ENCODE data around the gene ACP2. TPM values are rescaled to one million over a fixed set of nuclear protein-coding genes. Genes with fewer than 3 reads are reported as not detected.

ACP2 gene
- polyA plus RNA-seq, 2 of the 4 experiments (the other 2 are of a cell fraction) = 13.6 to 19.7 TPM

- POLR2A ChIA-PET = interaction anchor here (0.6 to 3.1 kb wide), 5 partner anchors 7 to 79 kb away, joined by 3 to 18 read pairs (median 4); partner anchors contain the start of genes DDB2 and NR1H3
- peak overlapping the region in 1 of 2 experiments; percentile 4; a peak in 1 of 6 replicates for H3K27ac ChIP-seq
- no peak overlapping the region for H3K4me2 ChIP-seq
- DNase-seq (ENCODE audit: low read depth in 1 of 2, low spot score in 1 of 2) (no peak), ATAC-seq (peak; percentile 17 to 28; a peak in 5 of 6 replicates), FAIRE-seq (no peak)
- no peak overlapping the region for H3K4me3 ChIP-seq
- TF ChIP-seq CBX8 (IDR thresholded peaks at IDR 0.05) (no peak), RCOR1 (IDR thresholded peaks at IDR 0.05; ENCODE audit: low read depth, low read length) (no peak), ZSCAN20 (CRISPR knock-in tag; IDR thresholded peaks at IDR 0.05) (no peak), PHF8 (IDR thresholded peaks at IDR 0.05; ENCODE audit: borderline replicate concordance, low read depth) (no peak), JUN (IDR thresholded peaks at IDR 0.05) (peak in 1 of 2 experiments; percentile 38; a peak in 1 of 5 replicates), E2F6 (IDR thresholded peaks at IDR 0.05; ENCODE audit: borderline replicate concordance, low read depth) (no peak)
- CTCF ChIA-PET = interaction anchor here (1.0 to 10.3 kb wide), 6 partner anchors 8 to 113 kb away, joined by 3 to 141 read pairs (median 18); partner anchors contain the start of genes ARFGAP2 and NR1H3
- no peaks in the 10 kb centered on the region for H3K9me3 ChIP-seq
- peaks cover 31% of the 10 kb centered on the region for H3K4me1 ChIP-seq
- WGBS (ENCODE audit: missing lambda C conversion rate) = 82% methylated on average over 3 of the region's 3 CpGs
Observed at GRCh38 chr11:47241841-47242301, 6.7 kb downstream of the ACP2 start.

GRCh38 chr11:47239852-47240251, 8.8 kb downstream of the ACP2 start:
- H3K4me1 ChIP-seq = peaks cover 52% of the 10 kb centered on the region
- FAIRE-seq = no peak
- DNase-seq (ENCODE audit: low read depth in 1 of 2, low spot score in 1 of 2) = no peak
- ChIA-PET POLR2A (interaction anchor here (1.7 kb wide), 1 partner anchor 8 kb away, joined by 7 read pairs; the partner anchor contains the start of gene ACP2), CTCF (interaction anchor here (1.4 to 8.8 kb wide), 3 partner anchors 9 to 28 kb away, joined by 3 to 97 read pairs (median 14); partner anchors contain the start of genes ACP2 and NR1H3)
- 98% methylated on average over 9 of the region's 10 CpGs for whole genome bisulfite sequencing (ENCODE audit: missing lambda C conversion rate)
- H3K4me3 ChIP-seq = no peak overlapping the region
- TF ChIP-seq ZC3H11A (IDR thresholded peaks at IDR 0.05) (no peak), PBX3 (IDR thresholded peaks at IDR 0.05) (0 out of 2 replicates have a peak, but pooled peaks have one; percentile 27)
- no peak for ATAC-seq
- no peak overlapping the region for H3K27ac ChIP-seq
- H3K9me3 ChIP-seq = no peaks in the 10 kb centered on the region
- no peak overlapping the region for H3K4me2 ChIP-seq

GRCh38 chr11:47236482-47236881, 12.1 kb downstream of the ACP2 start:
- H3K27ac ChIP-seq = peak overlapping the region; percentile 79 to 89
- no peaks in the 10 kb centered on the region for H3K9me3 ChIP-seq
- no peak for ATAC-seq
- ChIA-PET CTCF (interaction anchor here (1.0 to 8.8 kb wide), 7 partner anchors 7 to 118 kb away, joined by 3 to 101 read pairs (median 47); partner anchors contain the start of genes ARFGAP2, DDB2 and NR1H3), POLR2A (interaction anchor here (0.9 to 3.4 kb wide), 3 partner anchors 10 to 22 kb away, joined by 3 to 34 read pairs (median 6); partner anchors contain the start of genes ACP2 and DDB2)
- WGBS (ENCODE audit: missing lambda C conversion rate) = 56% methylated on average over 5 of the region's 5 CpGs
- no peak for FAIRE-seq
- H3K4me1 ChIP-seq = peaks cover 48% of the 10 kb centered on the region
- DNase-seq (ENCODE audit: low read depth in 1 of 2, low spot score in 1 of 2) = no peak
- H3K4me3 ChIP-seq = no peak overlapping the region
- TF ChIP-seq RARB (CRISPR knock-in tag; IDR thresholded peaks at IDR 0.05) (no peak), JUN (IDR thresholded peaks at IDR 0.05) (0 out of 5 replicates have a peak, but pooled peaks of 1 of the 2 experiments have one; percentile 11)
- peak overlapping the region; percentile 79 for H3K4me2 ChIP-seq

GRCh38 chr11:47235163-47235562, 13.5 kb downstream of the ACP2 start:
- ATAC-seq = peak in 1 of 2 experiments; percentile 14; a peak in 3 of 6 replicates
- POLR2A ChIA-PET = interaction anchor here (0.6 to 3.6 kb wide), 8 partner anchors 7 to 426 kb away, joined by 3 to 50 read pairs (median 6); partner anchors contain the start of genes ACP2 and DDB2
- 74% methylated on average over 12 of the region's 12 CpGs for WGBS (ENCODE audit: missing lambda C conversion rate)
- peaks cover 46% of the 10 kb centered on the region for H3K4me1 ChIP-seq
- H3K4me2 ChIP-seq = peak overlapping the region; percentile 79
- no peak for DNase-seq (ENCODE audit: low read depth in 1 of 2, low spot score in 1 of 2)
- FAIRE-seq = no peak
- CTCF ChIA-PET = interaction anchor here (0.6 to 8.8 kb wide), 16 partner anchors 9 to 177 kb away, joined by 3 to 101 read pairs (median 12); partner anchors contain the start of genes ACP2, ARFGAP2, DDB2 and NR1H3
- no peaks in the 10 kb centered on the region for H3K9me3 ChIP-seq
- peak overlapping the region; percentile 79 to 89 for H3K27ac ChIP-seq
- H3K4me3 ChIP-seq = peak overlapping the region; percentile 21; the same call in 2 of the 3 replicates
- no peak for TF ChIP-seq FOXS1 (CRISPR knock-in tag; IDR thresholded peaks at IDR 0.05)
- no peak for TF ChIP-seq POLR2A (IDR thresholded peaks at IDR 0.05; ENCODE audit: low read length)
- TF ChIP-seq POLR2AphosphoS2 (conservative IDR thresholded peaks at IDR 0.05; ENCODE audit: low read length) = no peak
- no peak for TF ChIP-seq HOXB13 (CRISPR knock-in tag; IDR thresholded peaks at IDR 0.05; ENCODE audit: low read depth)
- TF ChIP-seq JUN (IDR thresholded peaks at IDR 0.05) = no peak
- TF ChIP-seq CBX8 (IDR thresholded peaks at IDR 0.05) = no peak

Data from A549 (cell line).